Dendritic cell treated with granulocyte-macrophage colony-stimulating factor and Interleukin-4, amounts not matched to agents 40 ng/mL and 50 ng/mL, for 4 days (primary cell): Measurements from ENCODE around the gene DPEP1.

Source experiments
- H3K27ac Mint-ChIP-seq: one replicate; pipeline ENCODE4 v1.8.0; 2022; ENCODE audit warnings: mild to moderate bottlenecking, mixed read lengths
- H3K27me3 Mint-ChIP-seq: one replicate; pipeline ENCODE4 v1.8.0; 2022; ENCODE audit warnings: mild to moderate bottlenecking, mixed read lengths
- H3K36me3 Mint-ChIP-seq: one replicate; pipeline ENCODE4 v1.8.0; 2022; ENCODE audit warnings: low read depth, mixed read lengths
- H3K4me1 Mint-ChIP-seq: one replicate; pipeline ENCODE4 v1.8.0; 2022; ENCODE audit warnings: low read depth, mixed read lengths
- H3K4me3 Mint-ChIP-seq: one replicate; pipeline ENCODE4 v1.8.0; 2022; ENCODE audit warnings: mild to moderate bottlenecking, moderate library complexity, mixed read lengths
- H3K9me3 Mint-ChIP-seq: one replicate; pipeline ENCODE4 v1.8.0; 2022; ENCODE audit warnings: mixed read lengths
- intact Hi-C: fragments of 100-400 bp; cut with micrococcal nuclease; formaldehyde crosslinking; loops from one replicate; pipeline ENCODE4 v1.15.0; 2022

DPEP1 gene

GRCh38 chr16:89615176-89615575 is 1.7 kb downstream of the DPEP1 start:
- H3K36me3 Mint-ChIP-seq, result no peaks in the 10 kb centered on the region
- H3K4me3 Mint-ChIP-seq, result no peak overlapping the region
- H3K27me3 Mint-ChIP-seq, result peaks cover 18% of the 10 kb centered on the region
- H3K27ac Mint-ChIP-seq, result no peak overlapping the region
- no peaks in the 10 kb centered on the region for H3K9me3 Mint-ChIP-seq
- intact Hi-C loops, result loop anchor here (2.0 kb wide), 1 partner anchor 40 kb away; the partner anchor contains the start of gene CPNE7
- peaks cover 7% of the 10 kb centered on the region for H3K4me1 Mint-ChIP-seq

- no peak overlapping the region for H3K27ac Mint-ChIP-seq
- H3K4me1 Mint-ChIP-seq, result peaks cover 7% of the 10 kb centered on the region
- H3K9me3 Mint-ChIP-seq, result no peaks in the 10 kb centered on the region
- no peaks in the 10 kb centered on the region for H3K36me3 Mint-ChIP-seq
- H3K4me3 Mint-ChIP-seq, result no peak overlapping the region
- intact Hi-C loops, result loop anchor here (2.0 kb wide), 1 partner anchor 41 kb away; the partner anchor contains the start of gene CPNE7
- H3K27me3 Mint-ChIP-seq, result peaks cover 18% of the 10 kb centered on the region
These were observed 2.2 kb downstream of the DPEP1 start for GRCh38 chr16:89615596-89616090.

- Mint-ChIP-seq H3K4me1 (peaks cover 7% of the 10 kb centered on the region), H3K4me3 (no peak overlapping the region), H3K36me3 (no peaks in the 10 kb centered on the region), H3K27ac (no peak overlapping the region), H3K27me3 (peaks cover 22% of the 10 kb centered on the region), H3K9me3 (no peaks in the 10 kb centered on the region)
- intact Hi-C loops, result no loop called here
These were observed 3.2 kb downstream of the DPEP1 start for GRCh38 chr16:89616623-89617022.

- H3K27ac Mint-ChIP-seq, result no peak overlapping the region
- intact Hi-C loops, result no loop called here
These were observed 3.6 kb downstream of the DPEP1 start for GRCh38 chr16:89617036-89617435.

GRCh38 chr16:89618109-89618998 is 4.9 kb downstream of the DPEP1 start:
- no peak overlapping the region for H3K27ac Mint-ChIP-seq
- no peaks in the 10 kb centered on the region for H3K36me3 Mint-ChIP-seq
- intact Hi-C loops, result no loop called here
- H3K4me1 Mint-ChIP-seq, result peaks cover 2% of the 10 kb centered on the region
- H3K9me3 Mint-ChIP-seq, result no peaks in the 10 kb centered on the region
- H3K4me3 Mint-ChIP-seq, result no peak overlapping the region
- H3K27me3 Mint-ChIP-seq, result peaks cover 37% of the 10 kb centered on the region

More at GRCh38 chr16:89617036-89617435, 3.6 kb downstream of the DPEP1 start:
- Mint-ChIP-seq H3K4me1 (peaks cover 7% of the 10 kb centered on the region), H3K4me3 (no peak overlapping the region), H3K9me3 (no peaks in the 10 kb centered on the region), H3K27me3 (peaks cover 26% of the 10 kb centered on the region), H3K36me3 (no peaks in the 10 kb centered on the region)

GRCh38 chr16:89619840-89620239 is 6.4 kb downstream of the DPEP1 start:
- no peaks in the 10 kb centered on the region for H3K36me3 Mint-ChIP-seq
- no peak overlapping the region for H3K4me3 Mint-ChIP-seq
- peaks cover 45% of the 10 kb centered on the region for H3K27me3 Mint-ChIP-seq
- H3K27ac Mint-ChIP-seq, result no peak overlapping the region
- H3K4me1 Mint-ChIP-seq, result no peaks in the 10 kb centered on the region
- H3K9me3 Mint-ChIP-seq, result no peaks in the 10 kb centered on the region
- intact Hi-C loops, result no loop called here

GRCh38 chr16:89620406-89620841 is 7.0 kb downstream of the DPEP1 start:
- no peak overlapping the region for H3K4me3 Mint-ChIP-seq
- H3K27me3 Mint-ChIP-seq, result peaks cover 48% of the 10 kb centered on the region
- H3K36me3 Mint-ChIP-seq, result no peaks in the 10 kb centered on the region
- H3K9me3 Mint-ChIP-seq, result no peaks in the 10 kb centered on the region
- H3K27ac Mint-ChIP-seq, result no peak overlapping the region
- no peaks in the 10 kb centered on the region for H3K4me1 Mint-ChIP-seq
- intact Hi-C loops, result no loop called here

- no peaks in the 10 kb centered on the region for H3K36me3 Mint-ChIP-seq
- no peaks in the 10 kb centered on the region for H3K4me1 Mint-ChIP-seq
- intact Hi-C loops, result no loop called here
- H3K27ac Mint-ChIP-seq, result no peak overlapping the region
- peaks cover 46% of the 10 kb centered on the region for H3K27me3 Mint-ChIP-seq
- H3K9me3 Mint-ChIP-seq, result no peaks in the 10 kb centered on the region
- no peak overlapping the region for H3K4me3 Mint-ChIP-seq
These were observed 7.8 kb downstream of the DPEP1 start for GRCh38 chr16:89621136-89621697.

- H3K4me1 Mint-ChIP-seq, result no peaks in the 10 kb centered on the region
- H3K27me3 Mint-ChIP-seq, result peaks cover 45% of the 10 kb centered on the region
- H3K27ac Mint-ChIP-seq, result no peak overlapping the region
- intact Hi-C loops, result no loop called here
- no peak overlapping the region for H3K4me3 Mint-ChIP-seq
- no peaks in the 10 kb centered on the region for H3K9me3 Mint-ChIP-seq
- H3K36me3 Mint-ChIP-seq, result no peaks in the 10 kb centered on the region
These were observed 8.4 kb downstream of the DPEP1 start for GRCh38 chr16:89621698-89622409.

GRCh38 chr16:89623511-89624261 is 10.2 kb downstream of the DPEP1 start:
- no peaks in the 10 kb centered on the region for H3K9me3 Mint-ChIP-seq
- intact Hi-C loops, result no loop called here
- H3K27ac Mint-ChIP-seq, result no peak overlapping the region
- H3K4me1 Mint-ChIP-seq, result no peaks in the 10 kb centered on the region
- H3K4me3 Mint-ChIP-seq, result no peak overlapping the region
- H3K36me3 Mint-ChIP-seq, result no peaks in the 10 kb centered on the region
- peaks cover 41% of the 10 kb centered on the region for H3K27me3 Mint-ChIP-seq

GRCh38 chr16:89624777-89625761 is 11.6 kb downstream of the DPEP1 start:
- no peaks in the 10 kb centered on the region for H3K36me3 Mint-ChIP-seq
- no peak overlapping the region for H3K4me3 Mint-ChIP-seq
- peaks cover 41% of the 10 kb centered on the region for H3K27me3 Mint-ChIP-seq
- intact Hi-C loops, result no loop called here
- no peaks in the 10 kb centered on the region for H3K4me1 Mint-ChIP-seq
- no peaks in the 10 kb centered on the region for H3K9me3 Mint-ChIP-seq
- no peak overlapping the region for H3K27ac Mint-ChIP-seq

GRCh38 chr16:89629827-89630610 is 16.6 kb downstream of the DPEP1 start:
- intact Hi-C loops, result no loop called here
- H3K4me3 Mint-ChIP-seq, result no peak overlapping the region
- H3K27ac Mint-ChIP-seq, result no peak overlapping the region
- H3K9me3 Mint-ChIP-seq, result peaks cover 6% of the 10 kb centered on the region
- peaks cover 16% of the 10 kb centered on the region for H3K27me3 Mint-ChIP-seq
- no peaks in the 10 kb centered on the region for H3K36me3 Mint-ChIP-seq
- H3K4me1 Mint-ChIP-seq, result no peaks in the 10 kb centered on the region
